Muscle layer of colon (tissue), 2 donors: Measurements from ENCODE around the gene TBL1X.

Experiments
- H3K27ac ChIP-seq: one replicate; pipeline ENCODE4 v1.7.0; 2013; ENCODE audit warnings: low read depth, mild to moderate bottlenecking, low read length, moderate library complexity
- H3K27me3 ChIP-seq, 2 donors: one replicate each; pipeline ENCODE4 v1.7.0; 2013; ENCODE audit warnings: low read length in 2 of 2, mild to moderate bottlenecking in 2 of 2; ENCODE audit not compliant: insufficient read depth in 2 of 2, control insufficient read depth in 1 of 2
- H3K36me3 ChIP-seq: one replicate; pipeline ENCODE4 v1.7.0; 2013; ENCODE audit warnings: mild to moderate bottlenecking, low read length; ENCODE audit not compliant: insufficient read depth
- H3K4me1 ChIP-seq: one replicate; pipeline ENCODE4 v1.7.0; 2013; ENCODE audit warnings: mild to moderate bottlenecking, low read length; ENCODE audit not compliant: insufficient read depth
- H3K4me3 ChIP-seq, 2 donors: one replicate each; pipeline ENCODE4 v1.7.0; 2013; ENCODE audit warnings: low read length in 2 of 2, low read depth in 1 of 2, mild to moderate bottlenecking in 1 of 2, moderate library complexity in 1 of 2
- H3K9ac ChIP-seq: one replicate; pipeline ENCODE4 v1.7.0; 2013; ENCODE audit warnings: low read length
- H3K9me3 ChIP-seq: one replicate; pipeline ENCODE4 v1.7.0; 2013; ENCODE audit warnings: mild to moderate bottlenecking, low read length
- donor health status: abdominal sarcoma.
- donor health status: Adenocarcinoma of cecum.

TBL1X gene

GRCh38 chrX:9501362-9501761 lies 36.5 kb downstream of the TBL1X start:
- Histone ChIP-seq H3K27me3 (no peaks in the 10 kb centered on the region), H3K4me1 (no peaks in the 10 kb centered on the region), H3K9me3 (no peaks in the 10 kb centered on the region), H3K4me3 (no peak overlapping the region), H3K36me3 (no peaks in the 10 kb centered on the region), H3K27ac (no peak overlapping the region), H3K9ac (no peak overlapping the region)

DNA sequence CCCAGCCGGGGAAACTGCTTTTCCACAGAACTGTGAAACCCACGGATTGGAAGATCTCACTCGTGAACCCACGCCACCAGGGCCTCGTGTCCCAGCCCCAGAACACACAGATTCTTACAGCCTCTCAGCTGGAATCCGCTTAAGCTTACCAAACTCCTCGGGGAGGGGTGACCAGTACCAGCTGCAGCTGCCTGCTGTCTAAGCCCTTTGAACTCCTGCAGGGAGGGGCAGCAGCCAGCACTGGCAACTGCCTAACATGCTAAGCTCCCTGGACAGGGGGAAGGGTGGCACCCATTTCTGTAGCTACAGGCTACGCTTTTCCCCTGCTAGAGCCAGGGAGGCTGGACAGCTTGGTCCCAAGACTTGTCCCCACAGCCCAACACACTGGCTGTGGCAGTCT lies 38.4 kb downstream of the TBL1X start:
- Histone ChIP-seq H3K27ac (no peak overlapping the region), H3K27me3 (no peaks in the 10 kb centered on the region), H3K9ac (no peak overlapping the region), H3K4me3 (no peak overlapping the region), H3K9me3 (no peaks in the 10 kb centered on the region), H3K36me3 (no peaks in the 10 kb centered on the region), H3K4me1 (no peaks in the 10 kb centered on the region)

DNA sequence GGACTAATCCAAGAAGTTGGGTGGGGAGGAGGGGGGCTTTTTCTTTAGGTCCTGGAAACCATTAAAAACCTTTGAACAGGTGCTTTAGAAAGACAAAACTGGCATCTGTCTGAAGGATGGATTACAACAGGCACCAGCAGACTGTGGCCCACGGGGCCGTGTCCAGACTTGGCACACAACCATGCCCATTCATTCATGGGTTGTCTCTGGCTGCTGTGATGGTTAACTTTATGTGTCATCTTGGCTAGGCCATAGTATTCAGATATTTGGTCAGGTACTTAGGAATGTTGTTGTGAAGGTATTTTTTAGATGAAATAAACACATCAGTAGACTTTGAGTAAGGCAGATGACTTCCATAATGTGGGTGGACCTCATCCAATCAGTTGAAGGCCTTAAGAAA lies 45.5 kb downstream of the TBL1X start:
- Histone ChIP-seq H3K9me3 (no peaks in the 10 kb centered on the region), H3K4me1 (no peaks in the 10 kb centered on the region), H3K27me3 (no peaks in the 10 kb centered on the region), H3K36me3 (no peaks in the 10 kb centered on the region), H3K27ac (no peak overlapping the region), H3K4me3 (no peak overlapping the region), H3K9ac (no peak overlapping the region)

GRCh38 chrX:9510980-9511379 lies 46.1 kb downstream of the TBL1X start:
- Histone ChIP-seq H3K4me1 (no peaks in the 10 kb centered on the region), H3K9ac (no peak overlapping the region), H3K4me3 (no peak overlapping the region), H3K27me3 (no peaks in the 10 kb centered on the region), H3K9me3 (no peaks in the 10 kb centered on the region), H3K27ac (no peak overlapping the region), H3K36me3 (no peaks in the 10 kb centered on the region)

DNA sequence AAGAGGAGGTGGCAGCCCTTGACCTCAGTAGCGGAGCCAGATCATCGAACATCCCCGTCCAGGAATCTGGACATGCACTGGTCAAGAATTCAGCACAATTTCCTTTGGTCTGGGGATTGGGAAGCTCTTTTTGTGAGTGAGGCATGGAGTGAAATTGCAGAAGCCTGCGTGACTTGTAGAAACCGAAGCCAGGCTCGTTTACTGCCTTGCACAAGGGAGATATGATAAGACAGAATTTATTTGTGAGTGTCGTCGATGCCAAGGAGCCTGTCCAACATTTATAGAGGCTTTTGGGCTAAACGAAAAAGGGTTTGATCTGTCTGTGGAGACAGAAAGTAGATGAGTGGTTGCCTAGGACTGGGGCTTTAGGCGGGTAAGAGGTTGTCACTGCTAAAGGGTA lies 50.6 kb downstream of the TBL1X start:
- Histone ChIP-seq H3K9ac (no peak overlapping the region), H3K4me3 (no peak overlapping the region), H3K9me3 (no peaks in the 10 kb centered on the region), H3K27ac (no peak overlapping the region), H3K27me3 (no peaks in the 10 kb centered on the region), H3K36me3 (no peaks in the 10 kb centered on the region), H3K4me1 (peaks cover 10% of the 10 kb centered on the region)

DNA sequence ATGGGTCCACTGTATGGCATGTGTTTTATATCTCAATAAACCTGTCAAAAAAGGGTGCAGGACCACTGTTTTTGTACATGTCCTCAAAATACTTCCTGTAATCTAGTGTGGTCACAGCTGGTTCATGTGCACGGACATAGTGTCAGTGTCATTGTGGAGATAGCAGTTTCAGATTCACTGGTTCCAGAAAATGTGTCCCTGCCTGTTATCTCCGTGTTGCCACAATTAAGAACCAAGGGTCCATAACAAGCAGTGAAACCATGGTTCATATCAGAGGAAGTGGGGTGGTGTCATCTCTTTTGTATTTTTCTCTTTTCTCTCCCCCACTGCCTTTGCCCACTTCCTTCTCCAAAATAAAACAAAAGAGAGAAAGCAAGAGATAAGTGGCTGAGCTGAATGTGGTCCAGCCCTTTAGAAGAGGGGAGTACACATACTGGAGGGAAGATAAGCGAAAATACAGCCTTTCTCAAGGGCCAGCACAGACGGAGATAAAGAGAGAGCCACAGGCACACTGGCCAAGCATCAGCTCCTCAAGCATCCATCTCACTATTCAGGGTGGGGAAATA lies 51.2 kb downstream of the TBL1X start:
- no peak overlapping the region for H3K9ac ChIP-seq
- no peaks in the 10 kb centered on the region for H3K9me3 ChIP-seq
- H3K27me3 ChIP-seq = no peaks in the 10 kb centered on the region
- peaks cover 10% of the 10 kb centered on the region for H3K4me1 ChIP-seq
- no peak overlapping the region for H3K4me3 ChIP-seq
- no peak overlapping the region for H3K27ac ChIP-seq
- no peaks in the 10 kb centered on the region for H3K36me3 ChIP-seq

DNA sequence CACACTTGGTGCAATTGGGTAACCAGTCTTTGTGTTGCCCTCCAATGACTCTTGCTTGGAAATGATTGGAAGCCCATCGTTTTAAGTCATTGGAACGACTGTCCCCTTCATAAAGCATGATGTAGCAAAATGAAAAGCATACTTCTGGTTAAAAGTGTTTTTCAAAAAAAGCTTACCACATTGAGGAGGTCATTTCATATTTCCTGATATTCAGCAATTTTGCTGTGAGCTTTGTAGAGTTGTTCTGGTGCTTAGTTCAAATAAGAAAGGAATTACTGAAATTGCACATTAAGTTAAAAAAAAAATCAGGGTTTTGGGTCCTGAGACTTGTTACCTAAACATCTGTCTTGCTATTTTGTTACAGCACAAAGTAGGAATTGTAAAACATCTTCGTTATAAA lies 51.8 kb downstream of the TBL1X start:
- Histone ChIP-seq H3K27ac (no peak overlapping the region), H3K4me3 (no peak overlapping the region), H3K4me1 (peaks cover 10% of the 10 kb centered on the region), H3K36me3 (no peaks in the 10 kb centered on the region), H3K9ac (no peak overlapping the region), H3K27me3 (no peaks in the 10 kb centered on the region), H3K9me3 (no peaks in the 10 kb centered on the region)

DNA sequence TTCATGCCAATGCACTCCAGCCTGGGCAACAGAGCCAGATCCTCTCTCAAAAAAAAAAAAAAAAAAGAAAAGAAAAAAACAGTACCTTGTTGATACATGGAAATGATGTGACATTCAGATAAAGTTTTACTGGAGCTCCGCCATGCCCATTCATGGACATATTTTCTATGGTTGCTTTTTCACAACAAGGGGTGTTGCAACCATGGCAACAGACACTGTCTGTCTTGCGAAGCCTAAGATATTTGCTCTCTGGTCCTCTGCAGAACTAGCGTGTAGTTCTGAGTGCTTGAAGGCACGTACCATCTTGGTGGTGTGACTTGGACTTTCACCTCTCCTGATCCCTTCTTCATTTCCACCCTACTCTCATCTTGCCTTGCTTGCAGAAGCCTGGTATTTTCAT lies 53.2 kb downstream of the TBL1X start:
- no peaks in the 10 kb centered on the region for H3K9me3 ChIP-seq
- H3K4me3 ChIP-seq = no peak overlapping the region
- no peaks in the 10 kb centered on the region for H3K36me3 ChIP-seq
- no peak overlapping the region for H3K27ac ChIP-seq
- H3K27me3 ChIP-seq = no peaks in the 10 kb centered on the region
- H3K4me1 ChIP-seq = peaks cover 10% of the 10 kb centered on the region
- no peak overlapping the region for H3K9ac ChIP-seq

- Histone ChIP-seq H3K4me3 (no peak overlapping the region), H3K27me3 (no peaks in the 10 kb centered on the region), H3K27ac (no peak overlapping the region)
Measured at GRCh38 chrX:9518889-9519288, 54.0 kb downstream of the TBL1X start.

GRCh38 chrX:9519546-9520216 lies 54.8 kb downstream of the TBL1X start:
- H3K27ac ChIP-seq = peak overlapping the region; percentile 61
- no peak overlapping the region for H3K4me3 ChIP-seq
- no peak overlapping the region for H3K9ac ChIP-seq
- H3K27me3 ChIP-seq = no peaks in the 10 kb centered on the region
- no peaks in the 10 kb centered on the region for H3K9me3 ChIP-seq
- no peaks in the 10 kb centered on the region for H3K36me3 ChIP-seq
- H3K4me1 ChIP-seq = peaks cover 10% of the 10 kb centered on the region

More at GRCh38 chrX:9518889-9519288, 54.0 kb downstream of the TBL1X start:
- no peaks in the 10 kb centered on the region for H3K36me3 ChIP-seq
- H3K9ac ChIP-seq = no peak overlapping the region
- H3K9me3 ChIP-seq = no peaks in the 10 kb centered on the region
- peaks cover 10% of the 10 kb centered on the region for H3K4me1 ChIP-seq

DNA sequence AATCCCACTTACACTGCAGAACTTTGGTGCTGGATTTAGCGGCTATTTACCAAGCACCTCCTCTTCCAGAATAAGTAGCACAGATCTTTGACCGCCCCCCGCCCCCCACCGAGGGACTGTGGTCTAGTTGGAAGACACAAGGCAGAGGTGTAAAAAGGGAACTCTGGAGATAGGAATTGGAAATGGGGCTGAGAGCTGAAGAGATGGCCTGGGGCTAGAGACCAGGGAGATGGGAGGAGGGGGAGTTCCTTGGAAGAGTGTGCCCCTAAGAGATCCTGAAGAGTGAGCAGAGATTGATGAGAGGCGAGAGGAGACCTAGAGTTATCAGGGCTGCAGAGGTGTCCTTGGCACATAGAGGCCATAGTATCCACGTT lies 55.3 kb downstream of the TBL1X start:
- Histone ChIP-seq H3K36me3 (no peaks in the 10 kb centered on the region), H3K9me3 (no peaks in the 10 kb centered on the region), H3K9ac (no peak overlapping the region), H3K4me3 (no peak overlapping the region), H3K4me1 (peaks cover 10% of the 10 kb centered on the region), H3K27ac (no peak overlapping the region), H3K27me3 (no peaks in the 10 kb centered on the region)
